ENCODE measurements around the gene MYL7. TPM values are rescaled to one million over a fixed set of nuclear protein-coding genes. Genes with fewer than 3 reads are reported as not detected.

Gene MYL7
- total and polyA plus RNA-seq, 9 of the 15 experiments (the other 6 are each of a cell fraction or from before 2014, with no cell fraction given), result not detected

GRCh38 chr7:44103923-44104859, 36.9 kb downstream of the MYL7 start, which contains the start of gene AEBP1 (continued):
- TF ChIP-seq CTCF (IDR thresholded peaks at IDR 0.05 in 2 of 3, conservative IDR thresholded peaks at IDR 0.05 in 1 of 3; ENCODE audit: insufficient read depth in 2 of 3, low read depth in 1 of 3, low read length in 3 of 3) (0 out of 6 replicates have a peak, but pooled peaks of 1 of the 3 experiments have one; percentile 8), RBM22 (IDR thresholded peaks at IDR 0.05; ENCODE audit: low read depth, low read length, poor library complexity, severe bottlenecking) (no peak)
- TF ChIP-seq, protein P1, sequence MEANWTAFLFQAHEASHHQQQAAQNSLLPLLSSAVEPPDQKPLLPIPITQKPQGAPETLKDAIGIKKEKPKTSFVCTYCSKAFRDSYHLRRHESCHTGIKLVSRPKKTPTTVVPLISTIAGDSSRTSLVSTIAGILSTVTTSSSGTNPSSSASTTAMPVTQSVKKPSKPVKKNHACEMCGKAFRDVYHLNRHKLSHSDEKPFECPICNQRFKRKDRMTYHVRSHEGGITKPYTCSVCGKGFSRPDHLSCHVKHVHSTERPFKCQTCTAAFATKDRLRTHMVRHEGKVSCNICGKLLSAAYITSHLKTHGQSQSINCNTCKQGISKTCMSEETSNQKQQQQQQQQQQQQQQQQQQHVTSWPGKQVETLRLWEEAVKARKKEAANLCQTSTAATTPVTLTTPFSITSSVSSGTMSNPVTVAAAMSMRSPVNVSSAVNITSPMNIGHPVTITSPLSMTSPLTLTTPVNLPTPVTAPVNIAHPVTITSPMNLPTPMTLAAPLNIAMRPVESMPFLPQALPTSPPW (CRISPR knock-in tag; IDR thresholded peaks at IDR 0.05), result 0 out of 2 replicates have a peak, but pooled peaks have one; percentile 15
- TF ChIP-seq, protein P2, sequence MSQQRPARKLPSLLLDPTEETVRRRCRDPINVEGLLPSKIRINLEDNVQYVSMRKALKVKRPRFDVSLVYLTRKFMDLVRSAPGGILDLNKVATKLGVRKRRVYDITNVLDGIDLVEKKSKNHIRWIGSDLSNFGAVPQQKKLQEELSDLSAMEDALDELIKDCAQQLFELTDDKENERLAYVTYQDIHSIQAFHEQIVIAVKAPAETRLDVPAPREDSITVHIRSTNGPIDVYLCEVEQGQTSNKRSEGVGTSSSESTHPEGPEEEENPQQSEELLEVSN (IDR thresholded peaks at IDR 0.05; ENCODE audit: borderline replicate concordance in 1 of 2, extremely low read depth in 1 of 2, insufficient read depth in 1 of 2, insufficient read length in 1 of 2, low read depth in 1 of 2, low read length in 1 of 2, poor library complexity in 1 of 2, severe bottlenecking in 1 of 2), result peak in 1 of 2 experiments; percentile 25
